NCI-H2081 (cell line): Measurements from ENCODE around the gene FUT7.

Experiments used
- DNase-seq, 2 experiments: peaks; one replicate each; lab custom pipeline; 2025; lab: John Stamatoyannopoulos, UW

FUT7 gene

DNA sequence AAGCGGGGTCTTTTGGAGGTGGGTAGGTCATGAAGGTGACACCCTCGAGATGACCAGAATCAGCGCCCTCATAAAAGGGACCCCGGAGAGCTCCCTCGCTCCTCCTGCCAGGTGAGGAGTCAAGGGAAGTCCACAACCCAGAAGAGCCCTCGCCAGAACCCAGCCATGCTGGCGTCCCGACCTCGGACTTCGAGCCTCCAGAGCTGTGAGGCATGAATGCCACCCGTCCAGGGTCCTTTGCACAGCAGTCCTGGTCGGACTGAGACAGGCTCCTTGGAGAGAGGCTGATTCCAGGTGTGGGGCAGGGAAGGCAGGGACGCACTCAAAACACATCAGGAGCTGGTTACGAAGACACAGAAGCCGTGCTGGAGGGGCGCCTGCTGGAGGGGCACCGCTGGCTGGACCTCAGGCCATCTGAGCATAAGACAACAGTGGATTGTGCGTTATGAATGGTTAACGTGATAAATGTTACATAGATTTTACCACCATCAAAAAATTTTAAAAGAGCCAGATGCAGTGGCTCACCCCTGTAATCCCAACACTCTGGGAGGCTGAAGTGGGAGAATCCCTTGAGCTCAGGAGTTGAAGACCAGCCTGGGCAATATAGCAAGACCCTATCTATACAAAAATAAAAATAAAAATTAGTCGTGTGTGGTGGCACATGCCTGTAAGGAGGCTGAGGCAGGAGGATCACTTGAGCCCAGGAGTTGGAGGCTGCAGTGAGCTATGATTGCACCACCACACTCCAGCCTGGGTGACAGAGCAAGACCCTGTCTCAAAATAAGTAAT lies 29.8 kb downstream of the FUT7 start:
- no peak for DNase-seq

DNA sequence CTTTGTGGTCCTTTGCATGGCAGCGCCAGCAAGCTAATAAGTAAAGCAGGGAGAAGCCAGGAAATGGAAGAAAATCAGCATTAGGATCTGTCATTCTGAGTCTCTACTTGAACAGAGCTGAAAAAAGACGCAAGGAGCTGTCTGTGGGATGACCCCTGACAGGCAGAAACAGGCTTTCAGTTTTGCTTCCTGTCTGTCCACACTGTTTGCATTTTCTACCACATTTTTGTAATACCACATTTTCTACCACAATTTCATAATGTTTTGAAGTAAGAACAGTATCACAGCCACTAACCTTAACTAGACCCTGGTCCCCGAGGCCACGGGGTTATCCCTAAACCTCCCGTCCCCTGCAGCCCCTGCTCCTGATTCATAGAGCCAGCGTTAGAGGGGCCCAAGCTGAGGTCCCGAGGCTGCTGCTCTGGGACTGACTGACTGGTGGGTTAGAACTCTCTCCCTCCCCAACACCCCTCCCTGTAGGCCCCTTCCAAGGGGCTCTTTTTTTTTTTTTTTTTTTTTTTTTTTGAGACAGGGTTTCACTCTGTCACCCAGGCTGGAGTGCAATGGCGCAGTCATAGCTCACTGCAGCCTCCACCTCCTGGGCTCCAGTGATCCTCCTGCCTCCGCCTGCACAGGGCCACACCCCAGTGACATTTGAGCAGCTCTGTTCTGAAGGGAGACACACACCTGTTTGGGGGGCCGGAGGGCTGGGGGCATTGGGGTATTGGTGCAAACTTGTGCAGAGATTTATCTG lies 31.5 kb downstream of the FUT7 start:
- no peak for DNase-seq

DNA sequence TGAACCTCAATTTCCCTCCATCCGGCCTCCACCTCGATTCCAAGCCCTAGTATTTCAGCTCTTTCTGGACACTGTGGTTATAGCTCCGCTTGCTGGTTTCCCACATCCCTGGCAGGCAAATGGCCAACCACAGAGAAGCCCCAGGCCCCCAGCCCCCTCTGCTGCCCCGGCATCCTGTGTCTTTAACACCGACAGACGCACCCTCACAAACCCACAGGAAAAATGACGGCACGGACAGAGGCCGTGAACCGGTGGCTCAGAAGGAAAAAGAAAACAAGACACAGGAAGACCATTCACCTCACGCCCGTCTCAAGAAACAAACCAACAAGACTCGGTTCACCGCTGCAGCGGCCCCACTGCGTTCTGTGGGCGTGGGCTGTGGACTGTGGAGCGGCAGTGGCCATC lies 34.1 kb downstream of the FUT7 start:
- no peak for DNase-seq

DNA sequence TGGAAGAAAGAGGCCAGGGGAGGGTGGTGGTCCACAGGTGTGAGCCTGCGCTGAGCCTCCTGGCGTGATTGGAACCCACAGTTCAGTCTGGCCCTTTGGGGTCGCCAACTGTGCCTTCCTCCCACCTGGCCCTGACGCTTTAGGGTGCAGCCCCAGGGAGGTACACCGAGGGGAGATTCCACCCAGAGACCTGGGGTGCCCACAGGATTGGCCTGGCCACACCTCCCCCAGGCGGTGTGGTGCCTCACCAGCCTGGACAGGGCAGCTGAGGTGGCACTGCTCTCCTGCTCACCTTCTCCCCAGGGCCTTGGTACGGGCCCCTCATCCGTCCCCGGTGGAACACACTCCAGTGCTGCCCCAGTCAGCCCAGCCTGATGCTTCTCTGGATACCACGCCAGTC lies 34.5 kb downstream of the FUT7 start:
- DNase-seq, result no peak

DNA sequence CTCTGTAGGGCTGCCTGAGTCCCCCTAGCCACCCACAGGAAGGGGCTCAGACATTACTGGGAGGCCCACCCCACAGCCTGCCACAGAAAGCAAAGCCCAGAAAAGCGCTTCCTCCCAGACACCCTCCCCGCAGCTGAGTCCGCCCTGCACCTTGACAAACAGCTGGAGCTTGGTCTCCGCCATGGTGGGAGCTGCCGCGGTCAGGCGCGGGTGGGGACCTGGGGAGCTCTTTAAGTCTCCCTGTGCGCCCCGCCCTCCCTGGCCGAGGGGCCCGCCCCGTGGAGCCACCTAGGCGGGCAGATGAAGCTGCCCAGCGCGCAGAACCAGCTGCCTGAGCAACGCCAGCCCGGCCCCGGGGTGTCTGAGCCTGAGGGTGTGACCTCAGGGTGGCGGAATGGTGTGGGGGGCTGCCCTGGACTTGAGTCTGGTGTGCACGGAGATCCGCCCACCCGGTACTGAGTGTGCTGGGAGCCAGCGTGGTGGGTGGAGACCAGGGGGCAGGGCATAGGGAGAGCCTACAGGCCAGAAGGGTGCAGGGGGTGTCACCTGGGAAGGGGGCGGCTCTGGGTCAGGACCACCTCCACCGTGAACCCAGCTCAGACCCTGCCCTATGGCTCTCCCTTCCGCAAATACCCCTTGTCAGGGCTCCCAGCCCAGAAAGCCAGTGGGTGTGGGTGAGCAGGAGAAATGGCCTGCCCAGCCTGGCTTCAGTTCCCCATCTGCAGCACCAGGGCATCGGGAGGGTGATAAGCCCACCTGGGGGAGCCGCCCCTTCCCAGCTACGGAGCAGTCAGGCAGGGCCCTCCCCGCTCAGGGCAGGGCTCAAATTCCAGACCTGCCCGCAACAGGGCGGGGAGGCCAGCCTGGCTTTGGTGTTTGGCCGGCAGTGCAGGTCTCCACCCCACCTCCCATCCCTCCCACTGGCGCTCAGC lies 35.3 kb downstream of the FUT7 start, which contains the start of gene CLIC3:
Gene CLIC3 (minus strand): TSS at position 208 of the 932 bp plus-strand sequence. CDS start 25 bp downstream, at position 183.
- DNase-seq, result no peak

DNA sequence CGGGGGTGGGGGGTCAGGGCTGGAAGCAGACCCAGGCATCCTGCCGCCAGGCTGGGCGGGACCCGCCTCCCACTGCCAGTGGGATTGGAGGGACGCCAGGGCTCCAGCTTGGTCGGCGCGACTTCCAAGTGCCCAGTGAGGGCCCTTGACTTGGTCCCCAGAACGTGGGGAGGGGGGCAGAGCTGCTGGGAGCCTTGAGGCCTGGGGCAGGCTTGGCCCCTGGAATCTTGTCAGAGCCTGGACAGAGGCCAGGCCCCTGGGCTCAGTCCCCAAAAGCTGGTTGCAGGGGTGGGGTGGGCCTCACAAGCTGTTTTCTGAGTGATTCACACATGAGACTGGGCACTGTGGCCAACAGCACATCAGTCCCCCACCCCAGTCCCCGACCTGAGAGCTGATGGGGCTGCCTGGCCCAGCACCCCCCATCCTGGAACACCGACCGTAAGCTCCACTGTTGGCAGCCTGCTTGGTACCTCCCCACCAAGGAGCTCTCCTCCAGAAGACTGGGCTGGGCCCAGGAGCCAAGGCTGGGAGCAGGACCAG lies 36.0 kb downstream of the FUT7 start:
- DNase-seq, result peak in 1 of 2 experiments; percentile 38

DNA sequence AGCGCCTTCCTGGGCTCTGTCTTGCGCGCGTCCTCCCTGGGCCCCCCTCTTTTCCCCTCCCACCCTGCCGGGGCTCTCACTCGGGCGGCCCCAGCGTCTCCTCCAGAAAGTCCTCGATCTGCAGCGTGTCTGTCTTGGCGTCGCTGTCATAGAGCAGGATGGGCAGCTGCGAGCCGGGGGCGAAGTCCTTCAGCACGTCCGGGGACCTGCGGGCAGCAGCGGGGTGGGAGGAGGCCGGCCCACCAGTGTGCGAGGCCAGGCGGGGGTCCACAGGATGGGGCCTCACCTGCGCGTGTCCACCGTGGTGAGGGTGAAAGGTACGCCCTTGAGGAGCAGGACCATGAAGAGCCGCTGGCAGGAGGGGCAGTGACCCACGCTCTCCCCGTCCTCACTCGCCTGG lies 36.5 kb downstream of the FUT7 start:
- DNase-seq, result no peak

DNA sequence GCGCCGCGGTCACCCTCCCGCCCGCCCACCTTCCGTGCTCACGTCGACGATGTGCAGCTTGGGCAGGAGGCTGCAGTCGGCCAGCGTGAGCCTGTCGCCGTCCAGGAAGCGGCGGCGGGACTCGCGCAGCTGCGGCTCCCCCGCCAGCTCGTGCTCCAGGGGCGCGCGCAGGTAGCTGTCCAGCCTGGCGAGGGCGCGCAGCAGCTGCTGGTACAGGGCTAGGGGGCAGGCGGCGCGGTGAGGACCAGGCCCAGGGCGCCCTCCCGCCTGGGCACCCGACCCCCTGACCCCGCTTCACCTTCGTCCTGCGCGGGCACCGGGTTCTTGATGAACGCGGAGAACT lies 37.0 kb downstream of the FUT7 start:
- DNase-seq, result no peak

DNA sequence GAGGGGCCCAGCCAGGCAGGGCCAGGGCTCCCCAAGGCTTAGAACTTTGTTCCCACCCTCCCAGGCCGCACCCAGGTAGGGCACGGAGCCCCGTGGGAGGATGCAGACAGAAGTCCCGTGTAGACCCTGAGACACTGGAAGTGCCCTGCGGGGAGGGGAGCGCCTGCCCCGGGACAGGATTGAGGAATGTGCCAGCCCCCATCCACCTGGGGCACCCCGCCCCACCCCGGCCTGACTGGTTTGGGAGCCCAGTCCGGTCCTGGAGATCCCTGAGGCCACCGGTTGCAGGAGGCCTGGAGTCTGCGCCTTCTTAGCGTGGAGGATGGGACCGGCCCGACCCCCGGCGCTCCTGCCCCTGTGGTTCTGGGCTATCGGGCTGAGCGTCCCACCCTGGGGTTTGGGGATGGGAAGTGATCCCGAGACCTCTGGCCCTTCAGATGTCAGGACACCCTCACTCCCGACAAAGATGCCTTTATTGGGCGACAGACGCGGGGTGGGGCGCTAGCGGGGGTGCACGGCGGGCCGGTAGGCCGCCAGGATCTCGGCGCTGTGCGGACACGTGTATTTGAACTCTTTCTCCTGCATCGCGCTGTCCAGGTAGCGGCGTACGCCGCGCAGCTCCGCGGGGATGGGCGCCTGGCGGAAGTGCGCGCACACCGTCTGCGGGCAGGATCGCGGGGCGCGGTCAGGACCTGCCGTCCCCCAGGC lies 37.6 kb downstream of the FUT7 start:
- DNase-seq, result no peak

DNA sequence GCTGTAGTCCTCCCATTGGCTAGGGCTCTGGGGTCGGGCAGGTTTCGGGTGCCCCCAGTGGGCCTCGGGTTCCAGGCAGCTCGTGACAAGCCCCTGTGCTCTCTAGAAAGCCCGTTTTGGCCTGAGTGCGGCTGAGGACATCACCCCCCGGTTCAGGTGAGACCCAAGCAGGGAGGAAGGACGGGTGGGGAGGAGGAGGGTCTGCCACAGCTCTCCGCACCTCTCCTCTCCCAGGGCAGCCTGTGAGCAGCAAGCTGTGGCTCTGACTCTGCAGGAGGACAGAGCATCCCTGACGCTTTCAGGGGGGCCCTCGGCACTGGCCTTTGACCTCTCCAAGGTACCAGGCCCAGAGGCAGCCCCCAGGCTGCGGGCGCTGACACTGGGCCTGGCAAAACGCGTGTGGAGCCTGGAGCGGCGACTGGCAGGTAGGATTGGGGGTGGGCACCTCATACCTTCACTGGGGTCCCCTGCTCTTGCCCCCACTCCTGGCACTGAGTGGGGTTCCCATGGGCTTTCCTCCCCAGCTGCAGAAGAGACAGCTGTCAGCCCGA lies 39.0 kb downstream of the FUT7 start:
- DNase-seq, result no peak

DNA sequence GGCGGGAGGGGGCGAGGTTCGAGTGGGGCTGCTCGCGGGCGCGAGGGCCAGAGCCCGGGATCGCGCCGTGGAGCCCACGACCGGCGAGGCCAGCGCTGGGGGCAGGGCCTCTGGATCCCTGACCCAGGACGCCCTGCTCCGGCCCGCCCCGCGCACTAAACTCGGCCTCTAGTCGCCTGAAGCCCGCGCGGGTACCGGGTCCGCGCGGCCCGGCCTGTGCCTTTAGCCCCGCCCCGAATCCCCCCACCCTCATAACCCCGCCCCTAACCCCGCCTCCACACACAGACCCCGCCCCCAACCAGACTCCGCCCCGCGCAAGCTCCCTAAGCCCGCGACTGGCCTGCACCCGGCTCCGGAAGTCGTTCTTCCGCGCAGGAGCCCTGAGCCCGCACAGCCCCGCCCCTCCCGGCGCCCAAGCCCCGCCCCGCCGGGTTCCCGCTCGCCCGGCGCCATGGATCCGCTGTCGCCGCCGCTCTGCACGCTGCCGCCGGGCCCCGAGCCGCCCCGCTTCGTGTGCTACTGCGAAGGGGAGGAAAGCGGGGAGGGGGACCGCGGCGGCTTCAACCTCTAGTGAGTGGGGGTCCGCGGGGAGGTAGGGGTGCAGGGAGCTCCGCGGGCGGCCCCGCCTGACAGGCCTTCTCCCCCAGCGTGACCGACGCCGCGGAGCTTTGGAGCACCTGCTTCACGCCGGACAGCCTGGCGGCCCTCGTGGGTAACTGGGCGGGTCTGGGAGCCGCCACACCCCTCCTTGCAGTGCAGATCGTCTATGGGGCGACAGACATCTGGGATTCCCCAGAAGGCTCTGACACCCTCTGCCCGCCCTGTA lies 39.7 kb downstream of the FUT7 start, which contains the start of gene PAXX:
Gene PAXX (plus strand): TSS at position 430 of the 826 bp plus-strand sequence. CDS start 22 bp downstream, at position 452.
- DNase-seq, result peak; percentile 82 to 86

DNA sequence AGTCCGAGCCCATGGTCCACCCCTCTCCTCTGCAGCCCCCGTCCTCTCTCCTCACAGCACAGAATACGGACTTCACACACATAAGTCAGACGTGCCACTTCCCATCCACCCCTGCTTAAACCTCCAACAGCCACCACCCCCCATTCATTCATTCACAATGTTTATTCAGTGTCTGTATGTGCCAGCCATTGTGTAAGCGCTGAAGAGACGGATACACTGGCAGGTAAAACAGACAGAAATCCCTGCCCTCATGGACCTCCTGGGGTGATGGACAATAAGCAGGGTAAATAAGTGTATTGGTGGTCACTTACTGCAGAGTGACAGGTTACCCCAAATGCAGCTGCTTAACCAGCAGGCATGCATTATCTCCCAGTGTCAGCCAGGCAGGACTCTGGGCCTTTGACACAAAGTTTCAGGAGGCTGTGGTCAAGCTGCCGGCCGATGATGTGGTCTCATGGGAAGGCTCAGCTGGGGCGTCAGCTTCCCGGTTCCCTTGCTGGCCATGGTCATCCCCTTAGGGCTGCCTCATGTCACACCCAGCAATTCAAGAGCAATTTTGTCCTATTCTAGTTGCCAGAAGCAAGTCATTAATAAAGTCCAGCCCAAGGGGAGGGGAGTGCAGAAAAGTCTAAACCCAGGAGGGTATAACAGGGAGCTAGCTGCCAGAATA lies 41.5 kb downstream of the FUT7 start:
- DNase-seq, result peak; percentile 61 to 76

DNA sequence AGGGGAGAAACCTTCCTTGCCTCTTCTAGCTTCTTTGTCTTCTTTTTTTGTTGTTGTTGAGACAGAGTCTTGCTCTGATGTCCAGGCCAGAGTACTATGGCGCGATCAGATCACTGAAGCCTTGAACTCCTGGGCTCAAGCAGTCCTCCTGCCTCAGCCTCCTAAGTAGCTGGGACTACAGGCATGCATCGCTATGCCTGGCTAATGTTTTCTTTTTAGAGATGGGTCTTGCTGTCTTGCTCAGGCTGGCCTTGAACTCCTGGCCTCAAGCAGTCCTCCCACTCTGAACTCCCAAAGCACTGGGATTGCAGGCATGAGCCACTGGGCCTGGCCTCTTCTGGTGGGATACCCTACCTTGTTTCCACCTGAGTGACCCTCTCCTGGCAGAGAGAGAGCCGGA lies 43.0 kb downstream of the FUT7 start:
- no peak for DNase-seq

DNA sequence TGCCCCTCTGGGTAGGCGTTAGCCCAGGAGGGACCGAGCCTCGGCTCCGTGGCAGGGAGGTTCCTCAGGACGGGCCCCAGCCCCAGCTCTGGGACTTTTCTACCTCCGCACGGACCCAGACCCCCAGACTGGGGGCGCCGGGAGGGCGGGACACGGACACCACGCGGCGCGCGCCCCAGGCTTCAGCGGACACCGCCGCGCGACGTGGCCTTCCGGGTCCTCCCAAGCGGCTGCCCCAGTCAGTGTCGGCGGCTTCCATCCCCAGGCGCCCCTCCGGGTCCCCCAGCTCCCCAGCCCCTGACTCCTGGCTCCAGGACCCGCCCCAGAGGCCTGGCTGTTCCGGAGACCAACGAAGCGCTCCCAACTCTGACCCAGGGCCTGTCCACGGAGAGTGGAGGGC lies 46.0 kb downstream of the FUT7 start:
- DNase-seq, result no peak

DNA sequence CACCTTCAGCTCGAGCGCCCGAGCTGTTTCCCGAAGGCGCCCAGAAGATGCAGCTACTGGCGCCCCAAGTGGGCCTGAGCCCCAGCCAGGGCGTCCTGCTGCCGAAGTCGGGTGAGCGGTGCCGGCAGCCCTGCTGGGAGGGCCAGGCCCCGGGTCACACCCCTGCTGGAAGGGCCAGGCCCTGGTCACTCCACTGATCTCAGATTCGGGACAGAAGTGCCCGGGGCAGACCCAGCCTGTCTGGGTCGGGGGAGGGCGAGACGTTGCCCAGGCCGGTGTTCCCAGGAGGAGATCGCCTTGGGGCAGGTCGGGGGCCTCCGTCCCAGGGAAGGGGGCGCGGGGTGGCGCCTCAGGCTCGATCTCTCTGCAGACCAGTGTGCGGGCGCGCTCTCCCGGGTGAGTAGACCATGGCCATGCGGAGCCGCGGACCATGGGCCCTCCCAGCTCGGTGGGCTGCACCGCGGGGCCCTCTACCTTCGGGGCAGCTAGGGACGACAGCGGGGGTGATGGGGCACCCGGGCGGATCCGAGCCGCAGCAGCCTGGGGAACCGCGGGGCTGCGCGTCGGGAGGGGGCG lies 46.8 kb downstream of the FUT7 start:
- no peak for DNase-seq

DNA sequence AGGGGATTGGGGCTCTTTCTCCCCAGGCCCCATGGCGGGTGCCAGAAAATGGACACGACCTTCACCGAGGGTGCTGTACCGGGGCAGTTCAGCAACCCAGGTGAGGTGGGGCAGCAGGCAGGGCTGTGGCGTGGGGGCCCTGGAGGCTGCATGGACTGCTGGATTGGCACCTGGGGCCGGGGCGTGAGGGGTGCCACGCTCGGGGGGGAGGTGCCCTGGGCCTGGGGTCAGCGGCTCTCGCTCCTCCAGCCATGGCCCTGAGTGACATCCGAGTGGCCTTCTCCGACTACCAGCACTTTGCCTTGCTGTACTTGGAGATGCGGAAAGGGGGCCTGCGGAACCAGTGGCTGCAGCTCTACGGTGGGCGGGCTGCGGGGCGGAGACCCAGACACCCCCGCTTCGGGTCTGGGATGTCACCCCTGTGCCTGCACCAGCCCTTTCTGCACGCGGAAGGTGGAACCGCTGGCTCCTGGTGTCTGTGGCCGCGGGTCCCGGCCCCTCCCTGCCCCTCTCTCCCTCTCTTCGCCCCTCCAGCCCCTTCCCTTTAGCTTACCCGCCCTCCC lies 47.3 kb downstream of the FUT7 start:
- no peak for DNase-seq

DNA sequence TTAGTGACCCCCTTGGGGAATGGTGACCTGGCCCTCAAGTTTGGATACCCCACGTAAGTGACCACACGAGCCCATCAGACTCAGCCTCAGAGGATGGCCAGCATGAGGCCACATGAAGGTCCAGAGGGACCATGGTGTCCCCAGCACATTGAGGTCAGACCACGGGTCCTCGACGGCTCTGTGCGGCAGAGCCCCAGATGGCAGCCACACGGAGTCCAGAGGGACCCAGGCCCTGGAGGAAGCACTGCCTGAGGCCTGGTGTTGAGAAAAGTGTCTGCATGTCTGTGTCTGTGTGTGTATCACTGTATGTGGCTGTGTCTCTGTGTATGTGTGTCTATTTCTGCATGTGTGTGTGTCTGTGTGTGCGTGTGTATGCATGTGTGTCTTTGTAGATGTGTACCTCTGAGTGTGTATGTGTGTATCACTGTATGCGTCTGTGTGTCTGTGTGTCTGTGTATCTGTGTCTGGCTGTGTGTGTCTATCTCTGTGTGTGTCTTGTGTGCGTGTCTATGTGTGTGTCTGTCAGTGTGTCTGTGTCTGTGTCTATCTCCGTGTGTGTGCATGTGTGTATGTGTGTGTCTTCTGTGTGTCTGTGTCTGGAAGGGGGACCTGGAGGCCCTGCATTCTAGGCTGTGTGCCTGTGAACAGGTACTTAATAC lies 48.1 kb downstream of the FUT7 start:
- DNase-seq, result no peak

DNA sequence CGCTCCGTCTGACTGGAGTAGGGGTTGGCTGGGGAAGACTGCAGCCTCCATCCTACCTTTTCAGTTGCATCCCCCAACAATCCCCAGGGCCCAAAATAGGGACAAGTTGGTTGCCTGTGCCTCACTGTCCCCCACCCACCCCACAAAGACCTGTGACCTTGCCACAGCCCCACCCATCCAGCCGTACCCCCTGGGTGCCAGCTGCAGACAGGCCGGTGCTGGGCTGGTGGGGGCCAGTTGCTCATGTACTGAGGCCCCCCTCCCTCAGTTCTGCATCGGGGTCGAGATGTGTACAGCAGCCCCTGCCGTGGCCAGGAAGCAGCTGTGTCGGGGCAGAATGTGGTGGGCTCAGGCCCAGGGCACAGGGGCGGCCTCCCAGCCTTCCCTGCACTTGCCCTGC lies 48.7 kb downstream of the FUT7 start:
- no peak for DNase-seq
